Fibroblast of lung (primary cell): ENCODE measurements around the gene ABHD16B. TPM values are rescaled to one million over a fixed set of nuclear protein-coding genes. Genes with fewer than 3 reads are reported as not detected.
A peak's percentile ranks its signal among the peaks of the same experiment; 100 is the strongest.
"Not testable (repeated sequence)": the region's sequence is repeated elsewhere in the genome, so short reads cannot be mapped to it uniquely, and the experiment has no call there.

Source experiments
- DNase-seq, 2 donors: peaks; one replicate each; pipeline versions ENCODE4 v3.0.0 to v3.0.0-alpha.2; 2010; ENCODE audit warnings: low read depth in 2 of 2
- H2AFZ ChIP-seq: 2 replicates; pipeline ENCODE4 v1.5.1; 2012; ENCODE audit warnings: low read length, control low read depth, inconsistent platforms
- H3K27ac ChIP-seq: 2 replicates; pipeline ENCODE4 v1.5.1; 2011; ENCODE audit warnings: low read length, control low read depth; ENCODE audit not compliant: insufficient read depth
- H3K27me3 ChIP-seq: 2 replicates; pipeline ENCODE4 v1.5.1; 2011; ENCODE audit warnings: mild to moderate bottlenecking, low read length; ENCODE audit not compliant: control insufficient read depth, insufficient read depth
- H3K36me3 ChIP-seq: 2 replicates; pipeline ENCODE4 v1.5.1; 2011; ENCODE audit warnings: low read length; ENCODE audit not compliant: control insufficient read depth, insufficient read depth
- H3K4me1 ChIP-seq: 2 replicates; pipeline ENCODE4 v1.5.1; 2011; ENCODE audit warnings: low read length; ENCODE audit not compliant: control insufficient read depth, insufficient read depth; ENCODE audit errors: extremely low read depth
- H3K4me2 ChIP-seq: 2 replicates; pipeline ENCODE4 v1.5.1; 2011; ENCODE audit warnings: low read length, control low read depth; ENCODE audit not compliant: insufficient read depth; ENCODE audit errors: extremely low read depth
- H3K4me3 ChIP-seq, 4 experiments: fragments of 200-600 bp in 1 of 4; sonication (generic) in 1 of 4; replicated peaks in 1 of 4; 2 replicates each; pipeline ENCODE4 v1.5.1; 2011 to 2016; ENCODE audit warnings: low read length in 4 of 4, low read depth in 3 of 4, mild to moderate bottlenecking in 3 of 4, control low read depth in 2 of 4, inconsistent platforms in 1 of 4, mixed read lengths in 1 of 4; ENCODE audit not compliant: insufficient read depth in 1 of 4; ENCODE audit errors: control extremely low read depth in 1 of 4
- H3K79me2 ChIP-seq: 2 replicates; pipeline ENCODE4 v1.5.1; 2012; ENCODE audit warnings: mild to moderate bottlenecking, low read length, inconsistent platforms; ENCODE audit not compliant: control insufficient read depth, insufficient read depth
- H3K9ac ChIP-seq: 2 replicates; pipeline ENCODE4 v1.5.1; 2011; ENCODE audit warnings: mild to moderate bottlenecking, low read length, control low read depth; ENCODE audit not compliant: insufficient read depth
- H3K9me3 ChIP-seq: 2 replicates; pipeline ENCODE4 v1.5.1; 2012; ENCODE audit warnings: low read depth, low read length; ENCODE audit not compliant: control insufficient read depth, insufficient read depth
- H4K20me1 ChIP-seq: 2 replicates; pipeline ENCODE4 v1.5.1; 2011; ENCODE audit warnings: low read length; ENCODE audit not compliant: control insufficient read depth, insufficient read depth; ENCODE audit errors: extremely low read depth
- CTCF ChIP-seq, 2 donors: IDR thresholded peaks in 1 of 2; conservative IDR thresholded peaks in 1 of 2; 1 replicate in 1 of 2; 2 replicates in 1 of 2; pipeline ENCODE4 v1.5.1; 2011 to 2012; ENCODE audit warnings: low read length in 2 of 2, control low read depth in 1 of 2, inconsistent platforms in 1 of 2, low read depth in 1 of 2, mild to moderate bottlenecking in 1 of 2
- EZH2 ChIP-seq: IDR thresholded peaks from 2 replicates; pipeline ENCODE4 v1.5.1; 2012; ENCODE audit warnings: low read length, control low read depth, mild to moderate bottlenecking; ENCODE audit errors: missing control alignments
- polyA plus RNA-seq, 2 donors: library from polyadenylated mRNA; depleted of rRNA in 1 of 2; stranded (reverse) in 1 of 2; unstranded in 1 of 2; fragments of >200 nt; gene quantifications; 2 replicates each; pipeline ENCODE4 v1.2.1, GENCODE V29; 2011 to 2012; ENCODE audit warnings: missing spikeins in 1 of 2
- total RNA-seq: library from RNA; depleted of rRNA; stranded (reverse); fragments of >200 nt; gene quantifications from 2 replicates; pipeline ENCODE4 v1.2.1, GENCODE V29; 2014

ABHD16B gene
- total and polyA plus RNA-seq, 2 donors (not counting 1 experiment from before 2014, with no cell fraction given), result not detected

- no peaks in the 10 kb centered on the region for H3K36me3 ChIP-seq
- no peak for DNase-seq
Measured at GRCh38 chr20:63850689-63851547, 10.4 kb upstream of the ABHD16B start.

GRCh38 chr20:63851548-63851943 lies 9.8 kb upstream of the ABHD16B start:
- not testable (repeated sequence) for DNase-seq, H2AFZ ChIP-seq, H3K27ac ChIP-seq, H3K27me3 ChIP-seq, H4K20me1 ChIP-seq, H3K36me3 ChIP-seq, H3K4me1 ChIP-seq, H3K9ac ChIP-seq, H3K79me2 ChIP-seq, H3K4me3 ChIP-seq, H3K4me2 ChIP-seq, H3K9me3 ChIP-seq

More at GRCh38 chr20:63850689-63851547, 10.4 kb upstream of the ABHD16B start:
- no peaks in the 10 kb centered on the region for H3K9me3 ChIP-seq
- H3K4me1 ChIP-seq, result peaks cover 14% of the 10 kb centered on the region
- no peak overlapping the region for H3K27ac ChIP-seq
- H3K4me2 ChIP-seq, result no peak overlapping the region
- H3K9ac ChIP-seq, result no peak overlapping the region
- H2AFZ ChIP-seq, result no peak overlapping the region
- no peaks in the 10 kb centered on the region for H4K20me1 ChIP-seq
- no peak for TF ChIP-seq CTCF (conservative IDR thresholded peaks at IDR 0.05 in 1 of 2, IDR thresholded peaks at IDR 0.05 in 1 of 2; ENCODE audit: low read depth in 1 of 2, low read length in 2 of 2)
- no peak for TF ChIP-seq EZH2
- H3K79me2 ChIP-seq, result no peaks in the 10 kb centered on the region
- H3K27me3 ChIP-seq, result peaks cover 5% of the 10 kb centered on the region
- no peak overlapping the region for H3K4me3 ChIP-seq

GRCh38 chr20:63853733-63854068 lies 7.6 kb upstream of the ABHD16B start:
- not testable (repeated sequence) for DNase-seq, H3K4me3 ChIP-seq

GRCh38 chr20:63854069-63854765 lies 7.1 kb upstream of the ABHD16B start:
- no peaks in the 10 kb centered on the region for H3K79me2 ChIP-seq
- TF ChIP-seq EZH2, result no peak
- no peak for TF ChIP-seq CTCF (conservative IDR thresholded peaks at IDR 0.05 in 1 of 2, IDR thresholded peaks at IDR 0.05 in 1 of 2; ENCODE audit: low read depth in 1 of 2, low read length in 2 of 2)
- no peaks in the 10 kb centered on the region for H3K36me3 ChIP-seq
- H3K27me3 ChIP-seq, result no peaks in the 10 kb centered on the region
- H2AFZ ChIP-seq, result no peak overlapping the region
- H3K27ac ChIP-seq, result no peak overlapping the region
- no peak overlapping the region for H3K4me2 ChIP-seq
- H4K20me1 ChIP-seq, result no peaks in the 10 kb centered on the region
- DNase-seq, result peak in 1 of 2 donors; percentile 37
- no peaks in the 10 kb centered on the region for H3K9me3 ChIP-seq
- no peak overlapping the region for H3K4me3 ChIP-seq
- H3K9ac ChIP-seq, result no peak overlapping the region
- H3K4me1 ChIP-seq, result peaks cover 20% of the 10 kb centered on the region

More at GRCh38 chr20:63853733-63854068, 7.6 kb upstream of the ABHD16B start:
- not testable (repeated sequence) for H3K9me3 ChIP-seq, H3K79me2 ChIP-seq, H3K4me2 ChIP-seq, H3K9ac ChIP-seq, H3K36me3 ChIP-seq, H2AFZ ChIP-seq, H3K27me3 ChIP-seq, H3K27ac ChIP-seq, H4K20me1 ChIP-seq
- H3K4me1 ChIP-seq, result peaks cover 15% of the 10 kb centered on the region
